ENCODE data around the gene PPFIA3.
"Not testable (repeated sequence)": the region's sequence is repeated elsewhere in the genome, so short reads cannot be mapped to it uniquely, and the experiment has no call there.

DNA sequence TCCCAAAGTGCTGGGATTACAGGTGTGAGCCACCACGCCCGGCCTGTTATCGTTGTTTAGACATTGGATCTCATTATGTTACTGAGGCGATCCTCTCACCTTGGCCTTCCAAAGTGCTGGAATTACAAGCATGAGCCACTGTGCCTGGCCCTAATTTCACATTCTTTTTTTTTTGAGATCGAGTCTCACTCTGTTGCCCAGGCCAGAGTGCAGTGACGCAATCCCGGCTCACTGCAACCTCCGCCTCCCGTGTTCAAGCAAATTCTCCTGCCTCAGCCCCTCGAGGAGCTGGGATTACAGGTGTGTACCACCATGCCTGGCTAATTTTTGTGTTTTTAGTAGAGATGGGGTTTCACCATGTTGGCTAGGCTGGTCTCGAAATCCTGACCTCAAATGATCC lies 3.9 kb downstream of the PPFIA3 start:
- TF ChIP-seq, protein P1, sequence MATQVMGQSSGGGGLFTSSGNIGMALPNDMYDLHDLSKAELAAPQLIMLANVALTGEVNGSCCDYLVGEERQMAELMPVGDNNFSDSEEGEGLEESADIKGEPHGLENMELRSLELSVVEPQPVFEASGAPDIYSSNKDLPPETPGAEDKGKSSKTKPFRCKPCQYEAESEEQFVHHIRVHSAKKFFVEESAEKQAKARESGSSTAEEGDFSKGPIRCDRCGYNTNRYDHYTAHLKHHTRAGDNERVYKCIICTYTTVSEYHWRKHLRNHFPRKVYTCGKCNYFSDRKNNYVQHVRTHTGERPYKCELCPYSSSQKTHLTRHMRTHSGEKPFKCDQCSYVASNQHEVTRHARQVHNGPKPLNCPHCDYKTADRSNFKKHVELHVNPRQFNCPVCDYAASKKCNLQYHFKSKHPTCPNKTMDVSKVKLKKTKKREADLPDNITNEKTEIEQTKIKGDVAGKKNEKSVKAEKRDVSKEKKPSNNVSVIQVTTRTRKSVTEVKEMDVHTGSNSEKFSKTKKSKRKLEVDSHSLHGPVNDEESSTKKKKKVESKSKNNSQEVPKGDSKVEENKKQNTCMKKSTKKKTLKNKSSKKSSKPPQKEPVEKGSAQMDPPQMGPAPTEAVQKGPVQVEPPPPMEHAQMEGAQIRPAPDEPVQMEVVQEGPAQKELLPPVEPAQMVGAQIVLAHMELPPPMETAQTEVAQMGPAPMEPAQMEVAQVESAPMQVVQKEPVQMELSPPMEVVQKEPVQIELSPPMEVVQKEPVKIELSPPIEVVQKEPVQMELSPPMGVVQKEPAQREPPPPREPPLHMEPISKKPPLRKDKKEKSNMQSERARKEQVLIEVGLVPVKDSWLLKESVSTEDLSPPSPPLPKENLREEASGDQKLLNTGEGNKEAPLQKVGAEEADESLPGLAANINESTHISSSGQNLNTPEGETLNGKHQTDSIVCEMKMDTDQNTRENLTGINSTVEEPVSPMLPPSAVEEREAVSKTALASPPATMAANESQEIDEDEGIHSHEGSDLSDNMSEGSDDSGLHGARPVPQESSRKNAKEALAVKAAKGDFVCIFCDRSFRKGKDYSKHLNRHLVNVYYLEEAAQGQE (IDR thresholded peaks at IDR 0.05; ENCODE audit: unreplicated experiment), result not testable (repeated sequence)
- TF ChIP-seq, protein P2, sequence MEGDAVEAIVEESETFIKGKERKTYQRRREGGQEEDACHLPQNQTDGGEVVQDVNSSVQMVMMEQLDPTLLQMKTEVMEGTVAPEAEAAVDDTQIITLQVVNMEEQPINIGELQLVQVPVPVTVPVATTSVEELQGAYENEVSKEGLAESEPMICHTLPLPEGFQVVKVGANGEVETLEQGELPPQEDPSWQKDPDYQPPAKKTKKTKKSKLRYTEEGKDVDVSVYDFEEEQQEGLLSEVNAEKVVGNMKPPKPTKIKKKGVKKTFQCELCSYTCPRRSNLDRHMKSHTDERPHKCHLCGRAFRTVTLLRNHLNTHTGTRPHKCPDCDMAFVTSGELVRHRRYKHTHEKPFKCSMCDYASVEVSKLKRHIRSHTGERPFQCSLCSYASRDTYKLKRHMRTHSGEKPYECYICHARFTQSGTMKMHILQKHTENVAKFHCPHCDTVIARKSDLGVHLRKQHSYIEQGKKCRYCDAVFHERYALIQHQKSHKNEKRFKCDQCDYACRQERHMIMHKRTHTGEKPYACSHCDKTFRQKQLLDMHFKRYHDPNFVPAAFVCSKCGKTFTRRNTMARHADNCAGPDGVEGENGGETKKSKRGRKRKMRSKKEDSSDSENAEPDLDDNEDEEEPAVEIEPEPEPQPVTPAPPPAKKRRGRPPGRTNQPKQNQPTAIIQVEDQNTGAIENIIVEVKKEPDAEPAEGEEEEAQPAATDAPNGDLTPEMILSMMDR (conservative IDR thresholded peaks at IDR 0.05; ENCODE audit: low read depth in 2 of 2), result not testable (repeated sequence)
- TF ChIP-seq EZH2 (IDR thresholded peaks at IDR 0.05; ENCODE audit: low read depth, unreplicated experiment); POLR2AphosphoS5 (IDR thresholded peaks at IDR 0.05; ENCODE audit: low read depth); CREB1 (CRISPR knock-in tag; IDR thresholded peaks at IDR 0.05; ENCODE audit: low read depth): not testable (repeated sequence)
